Mononuclear cell (primary cell): Measurements from ENCODE around the gene SNTA1. TPM values are rescaled to one million over a fixed set of nuclear protein-coding genes. Genes with fewer than 3 reads are reported as not detected.

ENCODE experiments used
- H3K27me3 ChIP-seq: 2 replicates; pipeline ENCODE4 v1.6.0; 2011; ENCODE audit warnings: low read length, control low read depth; ENCODE audit not compliant: insufficient read depth
- H3K4me1 ChIP-seq: 2 replicates; pipeline ENCODE4 v1.5.1; 2011; ENCODE audit warnings: mild to moderate bottlenecking, low read length, control low read depth; ENCODE audit not compliant: insufficient read depth
- H3K4me3 ChIP-seq: 2 replicates; pipeline ENCODE4 v1.5.1; 2011; ENCODE audit warnings: mild to moderate bottlenecking, low read length, moderate library complexity
- H3K9me3 ChIP-seq: 2 replicates; pipeline ENCODE4 v1.5.1; 2011; ENCODE audit warnings: low read depth, mild to moderate bottlenecking, control low read depth, low read length
- total RNA-seq: library from RNA; depleted of rRNA; stranded (reverse); fragments of >200 nt; gene quantifications from one replicate; pipeline ENCODE4 v1.2.3, GENCODE V29; 2012

SNTA1 gene
- total RNA-seq, 1 donor = 2.9 TPM

- no peaks in the 10 kb centered on the region for H3K27me3 ChIP-seq
- H3K4me3 ChIP-seq = no peak overlapping the region
- no peaks in the 10 kb centered on the region for H3K9me3 ChIP-seq
- no peaks in the 10 kb centered on the region for H3K4me1 ChIP-seq
Observed at GRCh38 chr20:33419140-33419974, 24.2 kb downstream of the SNTA1 start.

DNA sequence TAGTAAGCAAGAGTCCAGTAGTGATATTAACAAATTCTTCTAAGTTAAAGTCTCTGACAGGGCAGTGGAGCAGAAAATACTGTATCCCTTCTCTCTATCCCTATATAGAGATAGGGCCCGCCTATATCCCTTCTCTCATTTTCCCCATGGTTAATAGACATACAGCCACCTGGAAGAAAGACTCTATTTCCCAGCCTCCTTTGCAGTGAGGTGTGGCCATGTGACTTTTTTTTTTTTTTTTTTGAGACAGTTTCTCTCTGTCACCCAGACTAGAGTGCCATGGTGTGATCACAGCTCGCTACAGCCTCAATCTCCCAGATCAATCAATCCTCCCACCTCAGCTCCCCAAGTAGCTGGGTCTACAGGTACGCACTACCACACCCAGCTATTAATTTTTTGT lies 25.5 kb downstream of the SNTA1 start:
- Histone ChIP-seq H3K9me3 (no peaks in the 10 kb centered on the region), H3K4me3 (no peak overlapping the region), H3K4me1 (no peaks in the 10 kb centered on the region), H3K27me3 (no peaks in the 10 kb centered on the region)

- no peaks in the 10 kb centered on the region for H3K4me1 ChIP-seq
- H3K4me3 ChIP-seq = no peak overlapping the region
- H3K9me3 ChIP-seq = no peaks in the 10 kb centered on the region
- no peaks in the 10 kb centered on the region for H3K27me3 ChIP-seq
Observed at GRCh38 chr20:33415948-33416347, 27.6 kb downstream of the SNTA1 start.

GRCh38 chr20:33412484-33412838 lies 31.1 kb downstream of the SNTA1 start:
- Histone ChIP-seq H3K9me3 (no peaks in the 10 kb centered on the region), H3K4me3 (no peak overlapping the region), H3K4me1 (peaks cover 15% of the 10 kb centered on the region), H3K27me3 (no peaks in the 10 kb centered on the region)

DNA sequence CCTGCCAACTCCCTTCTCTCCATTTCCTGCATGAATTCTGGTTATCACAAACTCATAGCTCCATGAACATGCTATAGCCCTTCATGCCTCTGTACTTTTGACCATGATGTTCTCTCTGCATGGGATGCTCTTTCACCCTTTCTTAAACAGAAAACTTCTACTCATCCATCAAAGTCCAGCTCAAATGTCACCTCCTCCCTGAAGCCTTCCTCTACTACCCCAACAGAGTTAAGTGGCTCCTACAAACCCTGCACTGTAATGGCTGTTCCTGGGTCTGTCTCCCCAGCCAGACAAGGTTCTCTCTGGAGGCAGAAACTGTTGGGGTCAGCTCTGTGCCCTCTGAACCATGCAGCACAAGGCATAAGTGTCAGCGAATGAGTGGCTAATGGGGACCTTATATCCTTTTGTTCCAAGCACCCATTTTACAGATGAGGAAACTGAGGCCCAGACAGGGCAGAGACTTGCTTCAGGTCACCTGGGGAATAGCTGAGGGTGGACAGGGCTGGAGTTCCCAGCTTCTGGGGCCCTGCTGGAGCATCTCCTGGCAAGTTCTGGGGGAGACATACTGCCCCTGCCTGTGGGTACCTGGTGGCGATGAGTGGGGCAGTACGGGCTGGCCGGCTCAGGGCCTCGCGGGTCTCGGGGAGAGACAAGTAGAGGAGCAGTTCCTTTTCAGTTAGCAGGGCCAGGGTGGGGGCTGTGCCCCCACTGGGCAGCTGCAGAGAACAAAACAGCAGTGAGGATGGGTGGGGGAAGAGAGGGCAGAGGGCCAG lies 31.7 kb downstream of the SNTA1 start:
- H3K4me1 ChIP-seq = peaks cover 15% of the 10 kb centered on the region
- no peaks in the 10 kb centered on the region for H3K27me3 ChIP-seq
- H3K4me3 ChIP-seq = no peak overlapping the region
- H3K9me3 ChIP-seq = no peaks in the 10 kb centered on the region

GRCh38 chr20:33411242-33411641 lies 32.3 kb downstream of the SNTA1 start:
- Histone ChIP-seq H3K27me3 (no peaks in the 10 kb centered on the region), H3K4me3 (no peak overlapping the region), H3K4me1 (peaks cover 15% of the 10 kb centered on the region), H3K9me3 (no peaks in the 10 kb centered on the region)

DNA sequence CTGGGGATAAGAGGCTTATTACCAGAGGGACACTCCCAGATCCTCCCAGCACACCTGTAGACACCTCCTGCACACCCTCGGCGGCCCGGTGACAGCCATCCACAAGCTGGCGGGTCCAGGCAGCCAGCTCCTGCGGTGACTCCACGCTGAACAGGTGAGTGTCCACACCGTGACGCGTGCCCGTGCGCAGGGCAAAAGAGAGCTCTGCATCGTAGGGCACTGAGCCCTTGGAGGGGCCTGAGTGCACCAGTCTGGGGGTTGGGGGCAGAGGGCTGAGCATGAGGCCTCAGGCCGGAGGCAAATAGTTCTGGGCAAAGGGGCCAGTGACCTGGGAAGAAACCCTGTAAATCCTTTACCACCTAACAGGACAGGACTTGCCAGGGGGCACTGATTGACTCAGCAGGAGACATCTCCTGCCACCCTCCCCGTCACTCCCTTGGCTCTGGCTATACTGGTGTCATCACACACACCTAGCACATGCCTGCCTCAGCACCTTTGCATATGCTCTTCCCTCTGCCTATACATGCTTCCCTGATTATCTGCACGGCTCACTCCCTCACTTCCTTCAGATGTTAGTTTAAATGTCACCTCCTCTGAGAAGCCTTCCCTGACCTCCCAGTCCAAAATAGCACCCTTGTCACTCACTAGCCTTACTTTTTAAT lies 33.4 kb downstream of the SNTA1 start:
- Histone ChIP-seq H3K9me3 (no peaks in the 10 kb centered on the region), H3K4me3 (no peak overlapping the region), H3K4me1 (peaks cover 15% of the 10 kb centered on the region), H3K27me3 (no peaks in the 10 kb centered on the region)

DNA sequence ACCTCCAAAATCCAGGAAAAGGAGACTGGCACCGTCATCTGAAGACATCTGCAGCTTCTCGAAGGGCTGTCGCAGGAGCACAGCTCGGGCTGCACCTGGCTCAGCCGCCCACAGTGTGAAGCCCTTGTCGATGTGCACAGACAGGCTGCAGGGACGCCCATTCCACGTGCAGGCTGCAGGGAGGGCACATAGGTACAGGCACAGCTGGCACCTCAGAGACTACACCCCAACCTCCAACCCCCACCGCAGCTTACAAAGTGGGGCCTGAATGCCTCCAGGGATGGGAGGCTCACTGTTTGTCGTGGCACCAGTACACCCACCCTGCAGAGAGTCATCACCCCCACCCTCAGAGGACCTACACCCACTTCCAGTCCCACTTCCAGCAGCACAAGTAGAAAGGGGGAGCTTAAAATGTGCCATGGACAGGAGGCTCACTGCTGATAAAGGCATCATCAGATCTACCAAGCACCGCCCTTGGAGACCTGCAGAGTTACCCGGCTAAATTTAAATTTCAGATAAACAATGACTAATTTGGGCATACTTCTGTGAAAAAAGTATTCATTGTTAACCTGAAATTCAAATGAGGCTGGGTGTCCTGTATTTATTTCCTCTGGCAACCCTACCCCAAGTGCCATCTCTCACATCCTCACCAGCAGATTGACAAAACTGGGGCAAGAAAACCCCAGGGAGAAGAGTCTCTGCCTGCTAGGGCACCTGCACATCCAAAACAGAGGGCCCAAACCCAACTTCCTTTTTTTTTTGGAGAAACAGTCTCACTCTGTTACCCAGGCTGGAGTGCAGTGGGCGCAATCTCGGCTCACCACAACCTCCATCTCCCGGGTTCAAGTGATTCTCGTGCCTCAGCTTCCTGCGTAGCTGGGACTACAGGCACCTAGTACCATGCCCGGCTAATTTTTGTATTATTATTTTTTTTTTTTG lies 34.6 kb downstream of the SNTA1 start:
- Histone ChIP-seq H3K4me1 (peaks cover 15% of the 10 kb centered on the region), H3K27me3 (no peaks in the 10 kb centered on the region), H3K4me3 (no peak overlapping the region), H3K9me3 (no peaks in the 10 kb centered on the region)

GRCh38 chr20:33408313-33408712 lies 35.2 kb downstream of the SNTA1 start:
- Histone ChIP-seq H3K9me3 (no peaks in the 10 kb centered on the region), H3K4me1 (peaks cover 15% of the 10 kb centered on the region), H3K4me3 (no peak overlapping the region), H3K27me3 (no peaks in the 10 kb centered on the region)

GRCh38 chr20:33407796-33408195 lies 35.8 kb downstream of the SNTA1 start:
- H3K27me3 ChIP-seq = no peaks in the 10 kb centered on the region
- H3K4me3 ChIP-seq = no peak overlapping the region
- H3K4me1 ChIP-seq = peaks cover 15% of the 10 kb centered on the region
- H3K9me3 ChIP-seq = no peaks in the 10 kb centered on the region

DNA sequence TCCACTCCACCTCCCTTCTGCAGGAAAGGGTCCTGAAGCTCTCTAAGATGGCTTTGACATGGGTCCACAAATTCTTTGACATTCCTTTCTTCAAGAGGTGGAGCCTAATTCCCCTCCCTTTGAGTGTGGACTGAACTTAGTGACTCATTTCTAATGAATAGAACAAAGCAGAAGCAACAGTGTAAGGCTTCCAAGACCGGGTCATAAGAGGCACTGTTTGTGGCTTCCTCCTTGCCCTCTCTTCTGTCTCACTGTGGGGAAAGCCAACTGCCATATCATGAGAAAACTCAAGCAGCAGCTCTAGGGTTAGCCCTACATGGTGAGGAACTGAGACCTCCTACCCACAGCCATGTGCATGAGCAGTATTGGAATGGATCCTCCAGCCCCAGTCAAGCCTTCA lies 36.3 kb downstream of the SNTA1 start:
- H3K4me3 ChIP-seq = no peak overlapping the region
- no peaks in the 10 kb centered on the region for H3K27me3 ChIP-seq
- H3K4me1 ChIP-seq = peaks cover 19% of the 10 kb centered on the region
- H3K9me3 ChIP-seq = no peaks in the 10 kb centered on the region

DNA sequence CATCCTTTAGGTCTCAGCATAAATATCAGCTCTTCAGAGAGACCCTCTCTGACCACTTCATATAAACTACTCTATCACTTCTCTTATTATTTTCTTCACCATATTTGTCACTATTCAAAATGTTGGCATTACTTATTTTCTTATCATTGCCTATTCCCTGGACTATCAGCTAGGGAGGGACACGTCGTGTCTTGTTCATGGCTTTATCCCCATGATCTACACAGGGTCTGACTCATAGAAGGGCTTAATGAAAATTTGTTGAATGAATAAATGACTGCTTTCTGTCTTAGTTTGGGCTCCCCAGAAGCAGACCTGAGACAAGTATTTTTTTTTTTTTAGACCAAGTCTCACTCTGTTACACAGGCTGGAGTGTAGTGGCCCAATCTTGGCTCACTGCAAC lies 39.3 kb downstream of the SNTA1 start:
- Histone ChIP-seq H3K4me1 (peaks cover 44% of the 10 kb centered on the region), H3K27me3 (no peaks in the 10 kb centered on the region), H3K9me3 (no peaks in the 10 kb centered on the region), H3K4me3 (no peak overlapping the region)

DNA sequence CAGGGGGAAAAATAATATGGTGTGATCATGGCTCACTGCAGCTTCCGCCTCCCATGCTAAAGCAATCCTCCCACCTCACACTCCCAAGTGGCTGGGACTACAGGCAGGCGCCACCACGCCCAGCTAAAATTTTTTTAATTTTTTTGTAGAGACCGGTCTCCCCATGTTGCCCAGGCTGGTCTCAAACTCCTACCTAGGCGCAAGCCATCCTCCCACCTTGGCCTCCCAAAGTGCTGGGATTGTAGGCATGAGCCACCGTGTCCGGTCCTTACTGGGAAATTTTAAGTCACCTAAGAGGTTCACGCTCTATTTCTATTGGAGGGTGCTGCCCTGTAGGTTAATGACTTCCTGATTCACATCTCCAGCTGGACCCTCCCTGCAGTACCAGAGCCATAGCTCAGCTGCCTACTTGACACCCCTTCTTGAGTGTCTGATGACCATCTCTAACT lies 41.6 kb downstream of the SNTA1 start:
- H3K9me3 ChIP-seq = no peaks in the 10 kb centered on the region
- H3K4me1 ChIP-seq = peaks cover 31% of the 10 kb centered on the region
- peak overlapping the region; percentile 70 for H3K4me3 ChIP-seq
- H3K27me3 ChIP-seq = no peaks in the 10 kb centered on the region

DNA sequence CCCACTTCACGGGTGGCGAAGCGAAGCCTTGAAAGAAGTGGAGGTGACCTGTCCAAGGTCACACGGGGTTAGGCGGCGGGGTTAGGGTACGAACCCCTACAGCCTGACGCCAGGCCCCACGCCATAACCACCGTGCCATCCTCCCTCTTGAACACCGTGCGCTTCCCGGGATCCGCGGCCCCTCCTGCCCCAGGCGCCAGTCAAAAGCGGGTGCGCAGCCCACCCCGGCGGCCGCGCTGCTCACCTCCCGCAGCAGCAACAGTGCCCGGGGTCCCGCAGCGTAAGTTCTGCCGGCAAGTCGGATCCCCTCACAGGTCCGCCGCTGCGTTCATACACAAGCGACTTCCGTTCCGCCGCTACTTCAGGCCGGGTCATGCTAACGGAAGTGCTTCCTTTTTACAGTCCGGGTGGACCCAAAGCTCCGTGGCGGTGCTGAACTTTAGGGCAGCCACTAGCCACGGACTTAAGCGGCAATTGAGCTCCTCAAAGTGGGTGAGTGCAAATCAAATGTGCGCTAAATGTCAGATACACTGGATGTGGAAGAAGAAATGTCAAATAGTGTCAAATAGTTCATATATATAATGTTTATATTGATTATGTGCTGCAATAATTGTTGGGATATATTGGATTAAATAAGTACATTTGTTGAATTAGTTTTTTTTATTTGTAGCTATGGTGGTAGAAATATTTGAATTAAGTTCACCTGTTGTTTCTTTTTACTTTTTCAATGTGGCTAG lies 42.2 kb downstream of the SNTA1 start, which contains the start of gene CDK5RAP1:
Gene CDK5RAP1, minus strand, starts transcription at position 336 of the 737 bp plus-strand sequence. CDS start 4,455 bp downstream, outside the sequence.
- no peaks in the 10 kb centered on the region for H3K27me3 ChIP-seq
- H3K9me3 ChIP-seq = no peaks in the 10 kb centered on the region
- H3K4me1 ChIP-seq = peaks cover 31% of the 10 kb centered on the region
- peak within 1 kb of the TSS; percentile 70 for H3K4me3 ChIP-seq
